COLO668 (cell line): ENCODE measurements around the gene PEX11G.
"Not testable (repeated sequence)": the region's sequence is repeated elsewhere in the genome, so short reads cannot be mapped to it uniquely, and the experiment has no call there.

Experiments used
- DNase-seq: peaks from one replicate; lab custom pipeline; 2025; ENCODE audit not compliant: unreplicated experiment; lab: John Stamatoyannopoulos, UW

Gene PEX11G

GRCh38 chr19:7441468-7442146 is 47.2 kb downstream of the PEX11G start:
- no peak for DNase-seq

- no peak for DNase-seq
These were observed 48.5 kb downstream of the PEX11G start for GRCh38 chr19:7440188-7440975.

GRCh38 chr19:7435586-7435985 is 53.2 kb downstream of the PEX11G start:
- DNase-seq, result no peak

GRCh38 chr19:7434391-7434790 is 54.4 kb downstream of the PEX11G start:
- DNase-seq, result no peak

GRCh38 chr19:7433456-7433855 is 55.4 kb downstream of the PEX11G start:
- not testable (repeated sequence) for DNase-seq

GRCh38 chr19:7429638-7430282 is 59.1 kb downstream of the PEX11G start:
- DNase-seq, result no peak

- no peak for DNase-seq
These were observed 60.2 kb downstream of the PEX11G start for GRCh38 chr19:7428651-7429113.

- no peak for DNase-seq
These were observed 60.9 kb downstream of the PEX11G start for GRCh38 chr19:7427944-7428343.

GRCh38 chr19:7426986-7427385 is 61.8 kb downstream of the PEX11G start:
- no peak for DNase-seq
